Stimulated activated CD8-positive, alpha-beta memory T cell treated with anti-CD3 and anti-CD28 coated beads, Interleukin-4, amount 100 ng/mL, for 24 hours (primary cell): ENCODE measurements around the gene PLOD2.

Experiments
- DNase-seq: peaks from one replicate; pipeline ENCODE4 v3.0.0-alpha.2; 2020; ENCODE audit warnings: low read depth

PLOD2 gene

GRCh38 chr3:146160964-146161662 is at the start of gene PLOD2:
Gene PLOD2, minus strand, starts transcription at chr3:146161184. Its CDS starts 195 bp downstream, at chr3:146160989.
- DNase-seq = no peak

GRCh38 chr3:146209371-146209770 is 48.4 kb upstream of the PLOD2 start:
- no peak for DNase-seq

- DNase-seq = no peak
Observed at GRCh38 chr3:146203776-146204175, 42.8 kb upstream of the PLOD2 start.

GRCh38 chr3:146200461-146201220 is 39.7 kb upstream of the PLOD2 start:
- no peak for DNase-seq

- no peak for DNase-seq
Observed at GRCh38 chr3:146199762-146200161, 38.8 kb upstream of the PLOD2 start.

- no peak for DNase-seq
Observed at GRCh38 chr3:146196789-146197188, 35.8 kb upstream of the PLOD2 start.

- no peak for DNase-seq
Observed at GRCh38 chr3:146195605-146196004, 34.6 kb upstream of the PLOD2 start.

- DNase-seq = no peak
Observed at GRCh38 chr3:146195030-146195429, 34.0 kb upstream of the PLOD2 start.

- DNase-seq = no peak
Observed at GRCh38 chr3:146191051-146191450, 30.1 kb upstream of the PLOD2 start.

- DNase-seq = no peak
Observed at GRCh38 chr3:146189519-146190173, 28.7 kb upstream of the PLOD2 start.

- DNase-seq = no peak
Observed at GRCh38 chr3:146187334-146187950, 26.5 kb upstream of the PLOD2 start.

GRCh38 chr3:146184241-146185015 is 23.4 kb upstream of the PLOD2 start:
- no peak for DNase-seq

- no peak for DNase-seq
Observed at GRCh38 chr3:146181216-146181615, 20.2 kb upstream of the PLOD2 start.

- DNase-seq = no peak
Observed at GRCh38 chr3:146180376-146180775, 19.4 kb upstream of the PLOD2 start.

GRCh38 chr3:146178006-146178689 is 17.2 kb upstream of the PLOD2 start:
- no peak for DNase-seq

- no peak for DNase-seq
Observed at GRCh38 chr3:146177519-146177918, 16.5 kb upstream of the PLOD2 start.

GRCh38 chr3:146177072-146177471 is 16.1 kb upstream of the PLOD2 start:
- DNase-seq = no peak

- no peak for DNase-seq
Observed at GRCh38 chr3:146172586-146172985, 11.6 kb upstream of the PLOD2 start.

- no peak for DNase-seq
Observed at GRCh38 chr3:146170591-146170990, 9.6 kb upstream of the PLOD2 start.

GRCh38 chr3:146169891-146170290 is 8.9 kb upstream of the PLOD2 start:
- DNase-seq = no peak

GRCh38 chr3:146166826-146167225 is 5.8 kb upstream of the PLOD2 start:
- no peak for DNase-seq
